Measurements from ENCODE around the gene NGFR.
"Not testable (repeated sequence)": the region's sequence is repeated elsewhere in the genome, so short reads cannot be mapped to it uniquely, and the experiment has no call there.

NGFR gene

GRCh38 chr17:49547566-49547965 lies 52.5 kb downstream of the NGFR start:
- no peak for DNase-seq

GRCh38 chr17:49548051-49548505 lies 53.0 kb downstream of the NGFR start:
- DNase-seq, result no peak

DNA sequence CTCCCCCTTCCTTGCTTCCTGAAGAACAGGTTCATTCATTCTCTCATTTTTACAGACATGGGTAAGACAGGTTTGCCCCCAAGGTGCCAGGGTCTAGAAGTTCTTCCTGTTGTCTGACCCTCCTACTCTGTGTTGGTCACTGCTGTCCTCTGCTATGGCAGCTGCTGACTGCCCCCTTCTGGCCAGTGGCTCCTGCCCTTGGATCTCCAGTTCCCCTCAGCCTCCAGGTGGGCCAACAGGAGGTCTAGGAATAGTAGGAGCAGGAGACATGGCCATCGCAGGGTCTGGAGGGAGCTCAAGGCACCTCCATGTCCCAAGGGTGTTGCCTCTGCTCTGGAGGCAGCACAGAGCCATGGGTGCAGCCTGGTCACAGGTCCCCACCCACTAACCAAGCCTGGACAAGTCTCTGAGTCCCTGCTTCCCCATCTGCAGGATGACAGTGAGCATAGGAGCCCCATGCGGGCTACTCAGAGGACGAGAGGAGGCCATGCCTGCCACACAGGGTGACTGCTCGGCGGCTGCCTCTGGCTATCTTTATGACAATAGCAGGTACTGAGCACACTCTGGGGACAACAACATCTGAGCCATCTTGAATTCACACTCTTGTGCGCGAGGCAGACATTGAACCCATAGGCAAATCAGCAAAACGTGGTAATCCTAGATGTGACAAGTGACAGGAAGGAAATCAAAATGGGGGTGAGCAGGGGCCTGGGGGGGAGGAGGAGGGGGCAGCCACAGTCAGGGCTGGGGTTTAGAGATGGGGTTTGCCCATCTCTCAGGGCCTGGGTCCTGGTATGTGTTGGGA lies 53.6 kb downstream of the NGFR start:
- no peak for DNase-seq

- no peak for DNase-seq
Measured at GRCh38 chr17:49549311-49549605, 54.2 kb downstream of the NGFR start.

- DNase-seq, result no peak
Measured at GRCh38 chr17:49549691-49550678, 54.9 kb downstream of the NGFR start.

DNA sequence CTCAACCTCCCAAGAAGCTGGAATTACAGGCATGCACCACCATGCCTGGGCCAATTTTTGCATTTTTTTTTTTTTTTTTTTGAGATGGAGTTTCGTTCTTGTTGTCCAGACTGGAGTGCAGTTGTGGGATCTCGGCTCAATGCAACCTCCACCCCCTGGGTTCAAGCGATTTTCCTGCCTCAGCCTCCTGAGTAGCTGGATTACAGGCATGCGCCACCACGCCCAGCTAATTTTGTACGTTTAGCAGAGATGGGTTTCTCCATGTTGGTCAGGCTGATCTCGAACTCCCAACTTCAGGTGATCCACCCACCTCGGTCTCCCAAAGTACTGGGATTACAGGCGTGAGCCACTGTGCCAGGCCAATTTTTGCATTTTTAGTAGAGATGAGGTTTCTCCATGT lies 55.7 kb downstream of the NGFR start:
- DNase-seq, result not testable (repeated sequence)

GRCh38 chr17:49551221-49552069 lies 56.4 kb downstream of the NGFR start:
- DNase-seq, result no peak

DNA sequence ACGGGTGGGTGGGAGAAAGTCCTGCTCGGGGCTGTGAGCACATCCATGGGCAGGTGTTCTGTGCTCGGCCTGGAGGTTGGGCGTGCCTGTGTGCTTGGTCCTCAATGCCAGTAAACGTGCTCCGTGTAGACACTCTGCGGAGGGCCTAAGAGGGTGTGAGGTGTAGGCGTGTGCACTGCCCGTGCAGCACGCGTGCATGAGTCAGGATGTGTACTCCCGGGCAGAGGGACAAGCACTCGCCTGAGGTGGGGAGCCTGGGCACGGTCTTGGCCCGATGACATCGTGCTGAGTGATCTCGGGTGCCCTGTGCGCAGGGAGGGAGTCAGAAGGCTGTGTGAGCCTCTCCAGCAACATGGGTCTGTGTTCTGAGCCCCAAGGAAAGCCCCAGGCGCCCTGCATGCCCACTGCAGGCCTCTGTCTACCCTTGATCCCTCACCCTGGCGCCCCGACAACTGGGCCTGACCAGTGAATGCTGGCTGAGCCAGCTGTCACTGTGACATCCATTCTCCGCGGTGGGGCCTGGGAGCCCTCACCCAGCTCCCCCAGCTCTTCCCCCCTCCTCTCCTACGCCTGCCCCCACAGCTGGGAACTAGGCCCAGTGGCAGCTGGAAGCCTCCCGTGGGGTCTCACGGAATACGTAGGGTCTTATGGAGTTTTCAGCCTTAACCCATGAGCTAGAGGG lies 57.1 kb downstream of the NGFR start:
- DNase-seq, result no peak

GRCh38 chr17:49553676-49554335 lies 58.7 kb downstream of the NGFR start:
- DNase-seq, result no peak

- no peak for DNase-seq
Measured at GRCh38 chr17:49554694-49555494, 59.8 kb downstream of the NGFR start.

DNA sequence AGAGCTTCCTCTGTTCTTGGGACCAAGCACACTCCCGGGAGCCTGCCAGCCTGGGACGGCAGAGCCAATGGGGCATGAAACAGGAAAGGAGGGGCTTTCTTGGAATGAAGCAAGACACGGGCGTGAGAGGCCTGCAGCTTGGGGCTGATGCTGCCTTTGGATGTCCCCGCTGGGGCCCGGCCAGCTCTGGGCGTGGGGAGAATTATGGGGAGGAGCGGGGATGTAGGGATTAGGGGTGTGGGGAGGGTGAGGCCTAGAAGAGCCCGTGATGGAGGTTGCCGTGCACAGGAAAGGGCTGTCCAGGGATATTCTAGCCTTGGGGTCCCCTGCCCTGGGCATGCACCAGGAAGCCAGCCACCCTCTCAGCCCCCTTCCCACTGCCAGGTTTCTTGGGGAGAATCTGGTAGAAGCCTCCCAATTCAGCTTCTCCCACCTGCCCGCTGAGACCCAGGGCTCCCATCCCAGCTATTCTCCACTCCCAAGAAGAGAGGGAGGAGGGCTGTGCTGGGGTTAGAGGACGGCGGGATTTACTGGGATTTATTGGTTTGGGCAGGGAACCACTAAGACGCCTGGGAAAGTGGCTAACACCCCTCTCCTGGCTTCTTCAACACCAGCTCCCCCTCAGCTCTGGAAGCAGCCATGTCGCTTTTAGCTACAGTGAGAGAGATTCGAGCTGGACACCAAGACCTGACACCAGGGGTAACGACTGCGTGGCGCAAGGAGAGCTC lies 60.6 kb downstream of the NGFR start:
- no peak for DNase-seq

DNA sequence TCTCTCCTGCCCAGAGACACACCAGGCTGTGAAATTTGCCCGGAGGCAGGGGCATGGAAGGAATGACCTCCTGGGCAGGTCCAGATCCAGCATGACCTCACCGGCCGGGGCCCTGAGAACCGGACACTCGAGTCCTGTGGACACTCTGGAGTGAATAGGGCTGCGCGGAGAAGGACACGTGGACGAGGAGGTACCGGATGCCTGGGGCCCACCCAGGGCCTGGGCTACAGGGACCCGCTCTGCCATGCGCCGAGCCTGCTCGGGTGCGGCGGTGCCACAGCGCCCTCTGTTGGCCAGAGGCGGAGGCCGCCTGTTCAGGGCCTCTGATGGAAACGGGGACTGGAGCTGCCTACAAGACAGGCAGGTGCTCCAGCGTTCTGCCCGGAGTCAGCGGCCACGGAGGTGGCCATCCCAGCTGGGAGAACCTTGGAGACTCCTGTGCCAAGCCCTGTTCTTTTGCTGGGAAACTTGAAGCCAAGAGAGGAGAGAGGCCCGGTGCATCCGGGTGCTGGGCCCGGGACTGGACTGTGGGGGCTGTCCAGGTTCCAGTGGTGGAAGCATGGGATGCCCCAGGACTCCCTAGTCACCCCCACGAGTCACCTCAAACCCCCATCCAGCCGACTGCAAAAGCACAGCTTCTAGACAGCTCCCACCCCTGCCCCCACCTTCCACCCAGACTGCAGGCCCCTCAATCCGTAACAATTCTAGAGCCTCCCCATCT lies 61.3 kb downstream of the NGFR start:
- no peak for DNase-seq

- DNase-seq, result no peak
Measured at GRCh38 chr17:49557312-49558024, 62.4 kb downstream of the NGFR start.
